GM18870 (cell line): ENCODE measurements around the gene CAMSAP2.
A peak's percentile ranks its signal among the peaks of the same experiment; 100 is the strongest.

ENCODE experiments used
- ATAC-seq: cut with Tn5 transposase; IDR thresholded peaks from one replicate; pipeline ENCODE4 v1.9.1; 2021; ENCODE audit warnings: moderate library complexity; ENCODE audit not compliant: unreplicated experiment

The CAMSAP2 gene

GRCh38 chr1:200738327-200738948, at the start of gene CAMSAP2:
Gene CAMSAP2 (plus strand): TSS chr1:200738893. CDS start chr1:200739828, 935 bp downstream.
- ATAC-seq = peak; percentile 27

- ATAC-seq = no peak
These were observed 46.4 kb upstream of the CAMSAP2 start for GRCh38 chr1:200692316-200692715.

- ATAC-seq = no peak
These were observed 45.4 kb upstream of the CAMSAP2 start for GRCh38 chr1:200693327-200693726.

- no peak for ATAC-seq
These were observed 44.0 kb upstream of the CAMSAP2 start for GRCh38 chr1:200694738-200695137.

- ATAC-seq = no peak
These were observed 38.8 kb upstream of the CAMSAP2 start for GRCh38 chr1:200699871-200700270.

- no peak for ATAC-seq
These were observed 33.6 kb upstream of the CAMSAP2 start for GRCh38 chr1:200704986-200705500.

GRCh38 chr1:200706111-200706814, 32.4 kb upstream of the CAMSAP2 start:
- ATAC-seq = no peak

GRCh38 chr1:200707116-200707515, 31.6 kb upstream of the CAMSAP2 start:
- no peak for ATAC-seq

- ATAC-seq = no peak
These were observed 30.5 kb upstream of the CAMSAP2 start for GRCh38 chr1:200708161-200708560.

GRCh38 chr1:200708769-200709168, 29.9 kb upstream of the CAMSAP2 start:
- no peak for ATAC-seq

GRCh38 chr1:200710166-200710565, 28.5 kb upstream of the CAMSAP2 start:
- ATAC-seq = no peak

- ATAC-seq = no peak
These were observed 24.0 kb upstream of the CAMSAP2 start for GRCh38 chr1:200714504-200715187.

GRCh38 chr1:200720199-200720598, 18.5 kb upstream of the CAMSAP2 start:
- no peak for ATAC-seq

- no peak for ATAC-seq
These were observed 14.6 kb upstream of the CAMSAP2 start for GRCh38 chr1:200724064-200724463.

GRCh38 chr1:200727257-200727656, 11.4 kb upstream of the CAMSAP2 start:
- no peak for ATAC-seq

GRCh38 chr1:200729863-200730262, 8.8 kb upstream of the CAMSAP2 start:
- no peak for ATAC-seq

GRCh38 chr1:200731654-200732332, 6.9 kb upstream of the CAMSAP2 start:
- ATAC-seq = no peak

- no peak for ATAC-seq
These were observed 6.3 kb upstream of the CAMSAP2 start for GRCh38 chr1:200732438-200732837.

- ATAC-seq = no peak
These were observed 4.8 kb upstream of the CAMSAP2 start for GRCh38 chr1:200733907-200734306.

- no peak for ATAC-seq
These were observed 924 bp upstream of the CAMSAP2 start for GRCh38 chr1:200737647-200738291.
